Thyroid gland (tissue), 4 donors: ENCODE data around the gene IER3.

ENCODE experiments used
- CTCF ChIP-seq, 6 experiments: fragments of 200-600 bp in 3 of 6; fragments of 450-650 bp in 3 of 6; sonication (generic) in 3 of 6; IDR thresholded peaks; one replicate each; pipeline ENCODE4 v1.5.1; 2016 to 2019; ENCODE audit warnings: antibody characterized with exemption in 6 of 6, mild to moderate bottlenecking in 2 of 6, inconsistent platforms in 1 of 6, moderate library complexity in 1 of 6
- POLR2A ChIP-seq, 2 donors: fragments of 450-650 bp; IDR thresholded peaks; one replicate each; pipeline ENCODE4 v1.6.1; 2017; ENCODE audit warnings: antibody characterized with exemption in 2 of 2, mild to moderate bottlenecking in 2 of 2, moderate library complexity in 1 of 2

- no peak for TF ChIP-seq CTCF (IDR thresholded peaks at IDR 0.05)
- no peak for TF ChIP-seq POLR2A (IDR thresholded peaks at IDR 0.05)
These were observed 35.1 kb downstream of the IER3 start for GRCh38 chr6:30709101-30709868.
